Cardiac muscle cell (in vitro differentiated cells and primary cell): ENCODE results near the gene MBD2. TPM values are rescaled to one million over a fixed set of nuclear protein-coding genes. Genes with fewer than 3 reads are reported as not detected.
"Not testable (repeated sequence)": the region's sequence is repeated elsewhere in the genome, so short reads cannot be mapped to it uniquely, and the experiment has no call there.

ENCODE experiments used
- DNase-seq, 2 donors: peaks; one replicate each; pipeline versions ENCODE4 v3.0.0 to v3.0.0-alpha.2; 2010 to 2017; ENCODE audit warnings: low read depth in 1 of 2, low spot score in 1 of 2
- H3K27ac ChIP-seq: fragments of 200-600 bp; sonication (generic); 2 replicates; pipeline ENCODE4 v1.5.1; 2016
- H3K27me3 ChIP-seq: fragments of 200-600 bp; sonication (generic); 2 replicates; pipeline ENCODE4 v1.6.0; 2016; ENCODE audit warnings: control low read depth
- H3K36me3 ChIP-seq: fragments of 200-600 bp; sonication (generic); 2 replicates; pipeline ENCODE4 v1.5.1; 2016; ENCODE audit warnings: control low read depth
- H3K4me1 ChIP-seq: fragments of 200-600 bp; sonication (generic); 2 replicates; pipeline ENCODE4 v1.8.1; 2017; ENCODE audit warnings: low read depth, mild to moderate bottlenecking, mixed run types
- H3K4me3 ChIP-seq: fragments of 200-600 bp; sonication (generic); 2 replicates; pipeline ENCODE4 v1.5.1; 2016; ENCODE audit warnings: mild to moderate bottlenecking
- H3K9me3 ChIP-seq: fragments of 200-600 bp; sonication (generic); 2 replicates; pipeline ENCODE4 v1.5.1; 2017; ENCODE audit warnings: low read depth, mild to moderate bottlenecking, control low read depth
- polyA plus RNA-seq: library from polyadenylated mRNA; unstranded; fragments of >200 nt; fragmentation: Nextera tagmentation; extraction: Ambion mirVana; gene quantifications from 2 replicates; pipeline ENCODE4 v1.2.1, GENCODE V29; 2016
- total RNA-seq: library from RNA; depleted of rRNA; stranded (reverse); fragments of >200 nt; gene quantifications from 2 replicates; pipeline ENCODE4 v1.2.3, GENCODE V29; 2016
- TF ChIP-seq, protein P1 (sequence below): IDR thresholded peaks from 2 replicates; pipeline ENCODE4 v1.5.1; 2012; ENCODE audit warnings: low read depth, mild to moderate bottlenecking, low read length

MBD2 gene
- total and polyA plus RNA-seq, 2 experiments from 2014 or later, result 27.5 to 40.0 TPM

DNA sequence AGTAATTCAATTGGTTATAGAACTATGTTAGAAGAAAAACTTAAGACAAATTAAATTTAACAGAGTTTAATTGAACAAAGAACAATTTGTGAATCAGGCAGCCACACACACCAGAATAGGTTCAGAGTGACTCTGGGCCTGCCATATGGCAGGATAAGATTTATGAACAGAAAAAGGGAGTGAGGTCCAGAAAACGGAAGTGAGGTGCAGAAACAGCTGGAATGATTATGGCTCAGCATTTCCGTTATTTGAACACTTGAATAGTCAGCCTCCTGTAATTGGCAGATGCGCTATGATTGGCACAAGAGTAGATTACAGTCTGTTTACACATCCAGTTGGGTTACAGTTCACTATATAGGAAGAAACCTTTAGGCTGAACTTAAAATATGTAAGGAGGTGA lies 99.0 kb downstream of the MBD2 start:
- no peak for DNase-seq
- Histone ChIP-seq H3K4me3 (no peak overlapping the region), H3K27me3 (no peaks in the 10 kb centered on the region), H3K36me3 (no peaks in the 10 kb centered on the region), H3K9me3 (no peaks in the 10 kb centered on the region), H3K27ac (no peak overlapping the region), H3K4me1 (peaks cover 3% of the 10 kb centered on the region)
- TF ChIP-seq, protein P1, sequence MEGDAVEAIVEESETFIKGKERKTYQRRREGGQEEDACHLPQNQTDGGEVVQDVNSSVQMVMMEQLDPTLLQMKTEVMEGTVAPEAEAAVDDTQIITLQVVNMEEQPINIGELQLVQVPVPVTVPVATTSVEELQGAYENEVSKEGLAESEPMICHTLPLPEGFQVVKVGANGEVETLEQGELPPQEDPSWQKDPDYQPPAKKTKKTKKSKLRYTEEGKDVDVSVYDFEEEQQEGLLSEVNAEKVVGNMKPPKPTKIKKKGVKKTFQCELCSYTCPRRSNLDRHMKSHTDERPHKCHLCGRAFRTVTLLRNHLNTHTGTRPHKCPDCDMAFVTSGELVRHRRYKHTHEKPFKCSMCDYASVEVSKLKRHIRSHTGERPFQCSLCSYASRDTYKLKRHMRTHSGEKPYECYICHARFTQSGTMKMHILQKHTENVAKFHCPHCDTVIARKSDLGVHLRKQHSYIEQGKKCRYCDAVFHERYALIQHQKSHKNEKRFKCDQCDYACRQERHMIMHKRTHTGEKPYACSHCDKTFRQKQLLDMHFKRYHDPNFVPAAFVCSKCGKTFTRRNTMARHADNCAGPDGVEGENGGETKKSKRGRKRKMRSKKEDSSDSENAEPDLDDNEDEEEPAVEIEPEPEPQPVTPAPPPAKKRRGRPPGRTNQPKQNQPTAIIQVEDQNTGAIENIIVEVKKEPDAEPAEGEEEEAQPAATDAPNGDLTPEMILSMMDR, result no peak

DNA sequence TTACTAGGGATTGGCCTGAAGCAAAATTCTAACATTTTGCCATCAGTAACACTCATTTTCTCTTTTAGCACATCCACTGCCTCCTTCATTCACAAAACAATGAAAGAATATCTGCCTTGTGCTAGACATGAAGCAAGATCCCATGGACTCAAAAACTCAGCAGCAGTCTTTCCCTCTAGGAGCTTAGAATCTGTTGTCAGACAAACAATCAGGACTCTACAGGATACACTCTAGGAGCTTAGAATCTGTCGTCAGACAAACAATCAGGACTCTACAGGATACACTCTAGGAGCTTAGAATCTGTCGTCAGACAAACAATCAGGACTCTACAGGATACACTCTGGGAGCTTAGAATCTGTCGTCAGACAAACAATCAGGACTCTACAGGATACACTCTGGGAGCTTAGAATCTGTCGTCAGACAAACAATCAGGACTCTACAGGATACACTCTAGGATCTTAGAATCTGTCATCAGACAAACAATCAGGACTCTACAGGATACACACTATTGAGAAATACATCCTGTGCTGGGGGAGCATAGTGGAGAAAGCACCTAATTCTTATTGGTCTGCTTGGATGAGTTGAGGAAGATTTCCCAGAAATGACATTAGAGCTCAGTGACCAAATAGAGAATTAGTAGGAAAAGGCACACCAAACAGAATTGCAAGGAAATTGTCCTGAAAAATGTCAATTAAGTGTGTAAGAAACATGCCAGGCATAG lies 100.6 kb downstream of the MBD2 start:
- not testable (repeated sequence) for H3K9me3 ChIP-seq, H3K36me3 ChIP-seq, H3K4me3 ChIP-seq, H3K27ac ChIP-seq, H3K4me1 ChIP-seq, H3K27me3 ChIP-seq
- peak in 1 of 2 donors; percentile 40 for DNase-seq

DNA sequence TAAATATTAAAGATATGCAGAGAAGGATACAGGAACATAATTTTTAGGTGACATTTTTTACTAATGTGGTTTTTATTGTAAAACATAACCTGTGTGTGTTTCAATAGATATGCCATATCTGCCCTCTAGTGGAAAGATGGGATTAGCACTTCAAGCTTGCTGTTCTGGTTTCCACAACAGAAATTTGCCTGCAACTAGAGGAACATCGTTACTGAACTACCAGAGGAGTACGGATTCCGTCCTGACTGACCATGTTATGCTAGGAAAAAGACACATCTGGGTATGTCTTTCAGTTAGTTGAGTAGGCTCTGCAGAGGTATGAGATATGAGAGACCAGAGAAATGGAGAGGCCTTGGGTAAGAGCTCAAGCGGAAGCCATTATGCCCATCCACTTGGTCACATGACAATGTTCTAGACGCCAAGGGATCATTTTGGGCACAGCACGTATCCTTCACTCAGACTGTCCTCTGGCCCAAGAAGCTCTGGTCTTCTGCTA lies 104.9 kb downstream of the MBD2 start:
- Histone ChIP-seq H3K4me3 (no peak overlapping the region), H3K27ac (no peak overlapping the region), H3K36me3 (no peaks in the 10 kb centered on the region), H3K27me3 (no peaks in the 10 kb centered on the region), H3K9me3 (no peaks in the 10 kb centered on the region), H3K4me1 (peaks cover 24% of the 10 kb centered on the region)
- DNase-seq, result peak; percentile 68 to 81
- TF ChIP-seq, protein P1, result peak; percentile 83

DNA sequence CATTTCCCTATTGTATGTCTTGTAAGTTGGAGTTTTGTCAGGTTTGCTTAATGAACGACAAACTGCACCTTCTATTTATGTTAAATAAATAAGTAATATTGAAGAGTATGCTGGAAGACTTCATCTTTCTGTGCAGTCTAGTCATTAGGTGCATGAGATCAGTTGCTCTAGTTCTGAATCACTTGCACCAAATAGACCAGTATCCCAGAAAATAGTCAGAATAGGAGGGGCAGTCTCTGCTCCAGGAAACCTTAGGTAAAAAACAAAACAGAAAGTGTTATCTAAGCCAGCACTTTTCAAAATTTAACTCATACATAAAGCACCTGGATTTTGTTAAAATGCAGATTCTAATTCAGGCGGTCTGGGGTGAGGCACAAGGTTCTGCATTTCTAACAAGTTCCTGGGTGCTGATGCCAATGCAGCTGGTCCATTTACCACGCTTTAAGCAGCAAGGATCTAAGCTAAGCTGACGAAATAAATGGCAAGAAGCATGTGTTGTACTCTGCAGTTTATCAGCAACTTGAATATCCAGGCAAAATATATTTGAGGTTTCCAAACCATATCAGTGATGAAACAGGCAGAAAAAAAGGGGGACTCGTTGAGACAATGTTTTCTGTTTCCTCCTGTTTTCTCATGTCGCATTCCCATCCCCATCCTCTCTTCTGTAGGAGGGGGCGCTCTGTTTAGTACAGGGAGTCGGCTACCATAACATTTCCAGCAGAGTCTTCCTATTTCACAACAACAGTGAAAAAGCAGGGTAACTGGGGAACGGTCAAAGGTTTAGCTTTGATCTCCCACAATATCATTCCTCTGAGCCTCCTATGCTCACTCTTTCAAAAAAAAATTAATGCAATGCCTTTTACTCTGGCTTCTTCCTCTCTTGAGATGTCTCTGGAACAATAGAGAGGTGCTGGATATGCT lies 106.4 kb downstream of the MBD2 start:
- TF ChIP-seq, protein P1, result no peak
- peak in 1 of 2 donors; percentile 69 for DNase-seq
- no peak overlapping the region for H3K27ac ChIP-seq
- no peaks in the 10 kb centered on the region for H3K27me3 ChIP-seq
- H3K4me3 ChIP-seq, result no peak overlapping the region
- no peaks in the 10 kb centered on the region for H3K36me3 ChIP-seq
- no peaks in the 10 kb centered on the region for H3K9me3 ChIP-seq
- H3K4me1 ChIP-seq, result peaks cover 24% of the 10 kb centered on the region

DNA sequence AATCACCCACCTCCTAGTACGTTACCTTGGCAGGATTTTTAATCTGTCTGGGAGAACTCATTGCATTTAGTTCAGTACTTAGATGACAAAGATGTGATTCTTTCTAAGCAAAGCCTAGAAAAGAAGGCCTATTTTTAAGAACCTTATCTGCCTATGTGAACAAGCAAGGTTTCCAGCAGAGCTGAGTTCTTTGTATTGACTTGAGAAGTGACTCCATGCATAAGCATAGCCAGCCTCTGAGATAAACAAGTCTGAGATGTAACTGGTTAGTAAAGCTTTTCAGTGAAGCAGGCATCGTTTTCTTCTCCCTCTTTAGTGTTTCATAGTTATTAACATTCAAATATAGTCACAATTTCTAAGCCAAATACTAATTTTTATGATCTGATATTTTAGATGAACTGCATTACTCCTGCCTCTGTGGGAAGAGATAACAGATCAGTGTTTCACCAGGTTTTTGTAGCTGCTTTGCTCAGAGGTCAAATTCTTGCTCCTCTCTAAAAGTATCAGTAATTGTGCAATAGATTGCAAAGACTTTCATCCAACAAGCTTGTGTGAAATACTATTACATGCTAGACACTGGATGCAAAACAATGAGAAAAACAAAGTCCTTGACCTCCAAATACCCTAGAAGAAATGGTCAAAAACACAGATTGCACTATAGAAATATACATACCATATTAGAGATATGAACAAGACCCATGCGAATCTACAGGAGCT lies 107.8 kb downstream of the MBD2 start:
- Histone ChIP-seq H3K27ac (peak overlapping the region; percentile 70), H3K27me3 (no peaks in the 10 kb centered on the region)

More for the DNA sequence above, 107.8 kb downstream of the MBD2 start:
- no peaks in the 10 kb centered on the region for H3K9me3 ChIP-seq
- peaks cover 24% of the 10 kb centered on the region for H3K4me1 ChIP-seq
- H3K4me3 ChIP-seq, result no peak overlapping the region
- peak; percentile 40 to 49 for DNase-seq
- H3K36me3 ChIP-seq, result no peaks in the 10 kb centered on the region
- TF ChIP-seq, protein P1, result no peak
